Osteocyte (in vitro differentiated cells): ENCODE measurements around the gene NGRN. TPM values are rescaled to one million over a fixed set of nuclear protein-coding genes. Genes with fewer than 3 reads are reported as not detected.

Source experiments
- DNase-seq: peaks from one replicate; pipeline ENCODE4 v3.0.0; 2021; ENCODE audit warnings: mixed read lengths; ENCODE audit not compliant: unreplicated experiment; ENCODE audit errors: extremely low spot score
- H3K27ac Mint-ChIP-seq: one replicate; pipeline ENCODE4 v1.8.0; 2021; ENCODE audit warnings: mild to moderate bottlenecking, mixed read lengths; ENCODE audit not compliant: unreplicated experiment
- H3K27me3 Mint-ChIP-seq: one replicate; pipeline ENCODE4 v1.8.0; 2021; ENCODE audit warnings: mixed read lengths; ENCODE audit not compliant: unreplicated experiment
- H3K36me3 Mint-ChIP-seq: one replicate; pipeline ENCODE4 v1.8.0; 2021; ENCODE audit warnings: mixed read lengths; ENCODE audit not compliant: unreplicated experiment
- H3K4me1 Mint-ChIP-seq: one replicate; pipeline ENCODE4 v1.8.0; 2021; ENCODE audit warnings: mixed read lengths; ENCODE audit not compliant: unreplicated experiment
- H3K4me3 Mint-ChIP-seq: one replicate; pipeline ENCODE4 v1.8.0; 2021; ENCODE audit warnings: mild to moderate bottlenecking, moderate library complexity, mixed read lengths; ENCODE audit not compliant: unreplicated experiment
- H3K9me3 Mint-ChIP-seq: one replicate; pipeline ENCODE4 v1.8.0; 2021; ENCODE audit warnings: mixed read lengths; ENCODE audit not compliant: unreplicated experiment
- total RNA-seq: library from RNA; stranded (reverse); gene quantifications from 2 replicates; pipeline ENCODE4 v1.2.1, GENCODE V29; 2021
- TF ChIP-seq, protein P1 (sequence below): fragments of 200-600 bp; sonication (generic); IDR thresholded peaks from 2 replicates; pipeline ENCODE4 v1.5.0; 2021; ENCODE audit warnings: antibody characterized with exemption, mild to moderate bottlenecking, moderate library complexity

The NGRN gene
- total RNA-seq, 1 donor from 2014 or later, result 92.3 TPM

DNA sequence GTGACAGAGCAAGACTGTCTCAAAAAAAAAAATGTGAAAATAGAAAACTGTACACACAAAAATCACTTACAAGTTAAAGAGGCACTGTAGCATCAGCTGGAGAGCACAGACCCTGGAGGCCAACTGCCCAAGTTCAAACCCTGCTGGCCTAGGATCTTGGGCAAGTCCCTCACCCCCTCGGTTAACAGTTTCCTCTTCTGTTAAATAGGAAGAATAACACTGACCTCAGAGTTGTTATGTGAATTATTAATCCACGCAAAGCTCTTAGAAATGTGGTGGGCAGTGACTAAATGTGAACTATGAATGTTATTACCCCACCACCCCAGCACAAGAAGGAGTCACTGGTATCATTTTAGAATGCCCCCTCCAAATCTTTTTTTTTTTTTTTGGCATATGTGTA, 42.9 kb upstream of the NGRN start:
- Mint-ChIP-seq H3K36me3 (peaks cover 17% of the 10 kb centered on the region), H3K27ac (no peak overlapping the region), H3K4me1 (peaks cover 10% of the 10 kb centered on the region), H3K9me3 (no peaks in the 10 kb centered on the region), H3K27me3 (no peaks in the 10 kb centered on the region), H3K4me3 (no peak overlapping the region)
- TF ChIP-seq, protein P1, sequence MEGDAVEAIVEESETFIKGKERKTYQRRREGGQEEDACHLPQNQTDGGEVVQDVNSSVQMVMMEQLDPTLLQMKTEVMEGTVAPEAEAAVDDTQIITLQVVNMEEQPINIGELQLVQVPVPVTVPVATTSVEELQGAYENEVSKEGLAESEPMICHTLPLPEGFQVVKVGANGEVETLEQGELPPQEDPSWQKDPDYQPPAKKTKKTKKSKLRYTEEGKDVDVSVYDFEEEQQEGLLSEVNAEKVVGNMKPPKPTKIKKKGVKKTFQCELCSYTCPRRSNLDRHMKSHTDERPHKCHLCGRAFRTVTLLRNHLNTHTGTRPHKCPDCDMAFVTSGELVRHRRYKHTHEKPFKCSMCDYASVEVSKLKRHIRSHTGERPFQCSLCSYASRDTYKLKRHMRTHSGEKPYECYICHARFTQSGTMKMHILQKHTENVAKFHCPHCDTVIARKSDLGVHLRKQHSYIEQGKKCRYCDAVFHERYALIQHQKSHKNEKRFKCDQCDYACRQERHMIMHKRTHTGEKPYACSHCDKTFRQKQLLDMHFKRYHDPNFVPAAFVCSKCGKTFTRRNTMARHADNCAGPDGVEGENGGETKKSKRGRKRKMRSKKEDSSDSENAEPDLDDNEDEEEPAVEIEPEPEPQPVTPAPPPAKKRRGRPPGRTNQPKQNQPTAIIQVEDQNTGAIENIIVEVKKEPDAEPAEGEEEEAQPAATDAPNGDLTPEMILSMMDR, result no peak
- no peak for DNase-seq

GRCh38 chr15:90223441-90224165, 41.9 kb upstream of the NGRN start:
- Mint-ChIP-seq H3K4me3 (no peak overlapping the region), H3K4me1 (peaks cover 10% of the 10 kb centered on the region), H3K27ac (no peak overlapping the region), H3K36me3 (peaks cover 17% of the 10 kb centered on the region), H3K9me3 (no peaks in the 10 kb centered on the region), H3K27me3 (no peaks in the 10 kb centered on the region)
- DNase-seq, result no peak
- TF ChIP-seq, protein P1, result no peak

DNA sequence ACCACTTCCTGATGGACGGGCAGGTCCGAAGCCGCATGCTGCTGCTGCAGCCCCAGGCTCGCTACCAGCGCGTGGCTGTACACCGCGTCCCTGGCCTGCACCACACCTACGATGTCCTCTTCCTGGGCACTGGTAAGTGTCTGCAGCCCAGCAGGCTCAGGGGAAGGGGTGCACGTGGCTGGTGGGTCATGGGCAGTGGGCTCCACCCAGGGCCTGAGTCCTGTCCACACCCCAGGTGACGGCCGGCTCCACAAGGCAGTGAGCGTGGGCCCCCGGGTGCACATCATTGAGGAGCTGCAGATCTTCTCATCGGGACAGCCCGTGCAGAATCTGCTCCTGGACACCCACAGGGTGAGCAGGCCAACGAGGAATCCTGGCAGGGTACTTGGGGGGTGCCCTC, 40.4 kb upstream of the NGRN start:
- Mint-ChIP-seq H3K4me3 (no peak overlapping the region), H3K36me3 (peaks cover 24% of the 10 kb centered on the region), H3K27me3 (no peaks in the 10 kb centered on the region), H3K9me3 (no peaks in the 10 kb centered on the region), H3K27ac (no peak overlapping the region), H3K4me1 (peaks cover 10% of the 10 kb centered on the region)
- TF ChIP-seq, protein P1, result no peak
- DNase-seq, result no peak

DNA sequence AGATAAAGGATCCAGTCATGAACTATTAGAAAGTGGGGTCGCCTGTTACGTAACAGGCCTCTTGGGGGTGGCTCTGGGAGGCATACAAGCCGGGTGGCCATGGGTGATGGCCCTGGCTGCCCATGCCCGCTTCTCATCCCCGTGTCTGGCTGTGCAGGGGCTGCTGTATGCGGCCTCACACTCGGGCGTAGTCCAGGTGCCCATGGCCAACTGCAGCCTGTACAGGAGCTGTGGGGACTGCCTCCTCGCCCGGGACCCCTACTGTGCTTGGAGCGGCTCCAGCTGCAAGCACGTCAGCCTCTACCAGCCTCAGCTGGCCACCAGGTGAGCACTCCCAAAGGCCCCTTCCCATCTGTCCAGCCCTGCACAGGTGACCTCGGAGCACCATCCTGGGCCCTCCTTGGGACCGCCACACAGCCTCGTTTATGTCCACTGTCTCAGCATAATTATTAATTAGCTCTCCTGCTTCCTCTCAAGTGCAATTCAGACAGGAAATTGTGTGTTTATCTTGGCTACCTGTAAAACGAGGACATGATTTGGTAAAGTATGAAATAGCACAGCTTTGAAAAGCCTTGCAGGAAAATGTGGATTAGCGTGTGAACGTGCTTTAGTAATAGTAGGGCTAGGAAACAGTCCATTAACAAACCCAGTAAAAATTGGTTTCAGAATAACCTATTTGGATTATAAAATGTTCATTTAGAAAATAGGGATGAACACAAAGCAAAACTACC, 39.8 kb upstream of the NGRN start:
- no peaks in the 10 kb centered on the region for H3K9me3 Mint-ChIP-seq
- no peak overlapping the region for H3K27ac Mint-ChIP-seq
- TF ChIP-seq, protein P1, result no peak
- H3K36me3 Mint-ChIP-seq, result peaks cover 26% of the 10 kb centered on the region
- no peak for DNase-seq
- H3K4me3 Mint-ChIP-seq, result no peak overlapping the region
- H3K4me1 Mint-ChIP-seq, result peaks cover 10% of the 10 kb centered on the region
- no peaks in the 10 kb centered on the region for H3K27me3 Mint-ChIP-seq

GRCh38 chr15:90227336-90227735, 38.1 kb upstream of the NGRN start:
- Mint-ChIP-seq H3K4me1 (peaks cover 2% of the 10 kb centered on the region), H3K36me3 (peaks cover 27% of the 10 kb centered on the region), H3K27me3 (no peaks in the 10 kb centered on the region), H3K27ac (no peak overlapping the region), H3K9me3 (no peaks in the 10 kb centered on the region), H3K4me3 (no peak overlapping the region)
- TF ChIP-seq, protein P1, result no peak
- DNase-seq, result no peak
